H1 (cell line): ENCODE results near the gene HBD. TPM values are rescaled to one million over a fixed set of nuclear protein-coding genes. Genes with fewer than 3 reads are reported as not detected.

Source experiments
- CTCF ChIA-PET: fragments of 300-600 bp; sonication (Branson Sonifier 250); formaldehyde crosslinking; loops from one replicate; lab custom pipeline; 2021; ENCODE audit not compliant: partially characterized antibody; lab: Charles Lee
- POLR2A ChIA-PET: fragments of 300-600 bp; sonication (Branson Sonifier 250); formaldehyde crosslinking; loops from one replicate; lab custom pipeline; 2021; ENCODE audit warnings: inconsistent platforms; ENCODE audit not compliant: partially characterized antibody; lab: Charles Lee
- DNase-seq, 2 experiments: peaks; one replicate each; pipeline versions ENCODE4 v3.0.0 to v3.0.0-alpha.2; 2010 to 2022; ENCODE audit warnings: low spot score in 2 of 2, low read depth in 1 of 2, mixed read lengths in 1 of 2
- FAIRE-seq: peaks from 2 replicates; lab custom pipeline; 2011; peaks lifted over from hg19 to GRCh38; lab: Jason Lieb, UNC
- H2AFZ ChIP-seq: 2 replicates; pipeline ENCODE4 v1.8.1; 2012; ENCODE audit warnings: low read length, inconsistent platforms
- H2AK5ac ChIP-seq: 2 replicates; pipeline ENCODE4 v1.6.1; 2013; ENCODE audit warnings: low read depth, low read length
- H2BK120ac ChIP-seq: replicated peaks from 2 replicates; pipeline ENCODE3; 2013; ENCODE audit warnings: low read depth, low read length, inconsistent platforms
- H2BK12ac ChIP-seq: 2 replicates; pipeline ENCODE4 v1.6.1; 2013; ENCODE audit warnings: low read depth, low read length
- H2BK15ac ChIP-seq: 2 replicates; pipeline ENCODE4 v1.6.1; 2013; ENCODE audit warnings: low read length
- H2BK20ac ChIP-seq: 2 replicates; pipeline ENCODE4 v1.6.1; 2013; ENCODE audit warnings: low read length
- H2BK5ac ChIP-seq: 2 replicates; pipeline ENCODE4 v1.6.1; 2013; ENCODE audit warnings: low read depth, low read length
- H3K14ac ChIP-seq: 2 replicates; pipeline ENCODE4 v1.6.1; 2013; ENCODE audit warnings: inconsistent platforms; ENCODE audit not compliant: insufficient read length
- H3K18ac ChIP-seq: 2 replicates; pipeline ENCODE4 v1.6.1; 2013; ENCODE audit warnings: low read length; ENCODE audit errors: extremely low read depth
- H3K23ac ChIP-seq: 2 replicates; pipeline ENCODE4 v1.6.1; 2013; ENCODE audit warnings: inconsistent platforms; ENCODE audit not compliant: insufficient read length
- H3K23me2 ChIP-seq: 2 replicates; pipeline ENCODE4 v1.6.1; 2013; ENCODE audit warnings: low read depth, low read length
- H3K27ac ChIP-seq: 2 replicates; pipeline ENCODE4 v1.6.1; 2011; ENCODE audit warnings: low read depth, low read length, inconsistent platforms
- H3K27me3 ChIP-seq, 4 experiments: replicated peaks in 1 of 4; 1 replicate in 1 of 4; 2 replicates in 3 of 4; pipeline versions ENCODE4 v1.6.1 to v1.8.1; 2011 to 2013; ENCODE audit warnings: low read length in 3 of 4, mild to moderate bottlenecking in 3 of 4, inconsistent platforms in 2 of 4, mixed read lengths in 2 of 4, moderate library complexity in 1 of 4; ENCODE audit not compliant: control insufficient read depth in 3 of 4, insufficient read depth in 3 of 4; ENCODE audit errors: extremely low read depth in 1 of 4
- H3K36me3 ChIP-seq, 4 experiments: 2 replicates each; pipeline versions ENCODE4 v1.6.1 to v1.8.1; 2011 to 2013; ENCODE audit warnings: mild to moderate bottlenecking in 4 of 4, low read length in 3 of 4, moderate library complexity in 2 of 4, control low read depth in 1 of 4, inconsistent platforms in 1 of 4; ENCODE audit not compliant: insufficient read depth in 4 of 4, control insufficient read depth in 2 of 4
- H3K4ac ChIP-seq: replicated peaks from 2 replicates; pipeline ENCODE3; 2013; ENCODE audit warnings: low read length, low read depth, mixed read lengths, inconsistent platforms; ENCODE audit not compliant: insufficient read length
- H3K4me1 ChIP-seq, 4 experiments: replicated peaks in 1 of 4; 1 replicate in 1 of 4; 2 replicates in 3 of 4; pipeline versions ENCODE4 v1.6.1 to v1.8.1; 2011 to 2013; ENCODE audit warnings: low read length in 3 of 4, inconsistent platforms in 2 of 4, mixed read lengths in 1 of 4; ENCODE audit not compliant: insufficient read depth in 4 of 4, control insufficient read depth in 3 of 4
- H3K4me2 ChIP-seq, 2 experiments: 2 replicates each; pipeline versions ENCODE4 v1.6.1 to v1.8.1; 2011 to 2013; ENCODE audit warnings: low read depth in 2 of 2, low read length in 2 of 2, control low read depth in 1 of 2, inconsistent platforms in 1 of 2, mild to moderate bottlenecking in 1 of 2; ENCODE audit not compliant: insufficient read depth in 1 of 2
- H3K4me3 ChIP-seq, 4 experiments: fragments of 200-600, 300-600 bp in 1 of 4; sonication (generic), shearing (Covaris generic), sonication (Bioruptor Twin) in 1 of 4; 2 replicates each; pipeline versions ENCODE4 v1.5.1 to v1.8.1; 2011 to 2016; ENCODE audit warnings: low read length in 4 of 4, low read depth in 3 of 4, control low read depth in 2 of 4, inconsistent platforms in 2 of 4, mild to moderate bottlenecking in 2 of 4, mixed read lengths in 1 of 4, moderate library complexity in 1 of 4; ENCODE audit not compliant: insufficient read depth in 2 of 4; ENCODE audit errors: extremely low read depth in 1 of 4
- H3K56ac ChIP-seq: replicated peaks from 2 replicates; pipeline ENCODE3; 2013; ENCODE audit warnings: low read depth, mild to moderate bottlenecking, mixed read lengths, low read length, inconsistent platforms; ENCODE audit not compliant: insufficient read length
- H3K79me1 ChIP-seq: 2 replicates; pipeline ENCODE4 v1.6.1; 2013; ENCODE audit warnings: low read depth, low read length, control low read depth
- H3K79me2 ChIP-seq, 2 experiments: 2 replicates each; pipeline versions ENCODE4 v1.6.1 to v1.8.1; 2012 to 2013; ENCODE audit warnings: low read length in 2 of 2, mild to moderate bottlenecking in 2 of 2, inconsistent platforms in 1 of 2; ENCODE audit not compliant: insufficient read depth in 2 of 2, control insufficient read depth in 1 of 2
- H3K9ac ChIP-seq, 4 experiments: replicated peaks in 1 of 4; 1 replicate in 1 of 4; 2 replicates in 3 of 4; pipeline versions ENCODE4 v1.6.1 to v1.8.1; 2011 to 2013; ENCODE audit warnings: low read depth in 3 of 4, low read length in 3 of 4, control low read depth in 2 of 4, mild to moderate bottlenecking in 2 of 4, moderate library complexity in 2 of 4, inconsistent platforms in 1 of 4; ENCODE audit errors: extremely low read depth in 1 of 4
- H3K9me3 ChIP-seq, 2 experiments: 2 replicates each; pipeline versions ENCODE4 v1.6.1 to v1.8.1; 2012 to 2013; ENCODE audit warnings: mild to moderate bottlenecking in 2 of 2, moderate library complexity in 2 of 2, control low read depth in 1 of 2, inconsistent platforms in 1 of 2, low read depth in 1 of 2, low read length in 1 of 2, mixed read lengths in 1 of 2; ENCODE audit not compliant: insufficient read depth in 2 of 2
- H4K20me1 ChIP-seq, 2 experiments: replicated peaks in 1 of 2; 2 replicates each; pipeline versions ENCODE3 to v1.8.1; 2011 to 2013; ENCODE audit warnings: inconsistent platforms in 2 of 2, low read length in 2 of 2, mild to moderate bottlenecking in 1 of 2; ENCODE audit not compliant: insufficient read depth in 2 of 2, control insufficient read depth in 1 of 2
- H4K5ac ChIP-seq: 2 replicates; pipeline ENCODE4 v1.6.1; 2013; ENCODE audit warnings: low read length, low read depth, mixed read lengths, inconsistent platforms; ENCODE audit not compliant: insufficient read length
- H4K8ac ChIP-seq: 2 replicates; pipeline ENCODE4 v1.8.0; 2013; ENCODE audit warnings: mild to moderate bottlenecking, moderate library complexity, low read length, inconsistent platforms; ENCODE audit not compliant: insufficient read depth; ENCODE audit errors: extremely low read depth
- H4K91ac ChIP-seq: replicated peaks from 2 replicates; pipeline ENCODE3; 2013; ENCODE audit warnings: low read length, mixed read lengths, inconsistent platforms; ENCODE audit not compliant: insufficient read length
- ATF3 ChIP-seq: IDR thresholded peaks from 2 replicates; pipeline ENCODE4 v1.6.1; 2011; ENCODE audit warnings: low read depth, mild to moderate bottlenecking, low read length; ENCODE audit not compliant: insufficient read depth
- BACH1 ChIP-seq: IDR thresholded peaks from 2 replicates; pipeline ENCODE4 v1.6.1; 2012; ENCODE audit warnings: low read length, improper control_type of control experiment
- BRCA1 ChIP-seq: IDR thresholded peaks from 2 replicates; pipeline ENCODE4 v1.6.1; 2012; ENCODE audit warnings: low read depth, low read length, improper control_type of control experiment
- CBX8 ChIP-seq: fragments of 300-800, 300-1000 bp; sonication (generic); IDR thresholded peaks from 2 replicates; pipeline ENCODE4 v1.7.1; 2016; ENCODE audit warnings: low read depth, low read length, borderline replicate concordance
- CEBPB ChIP-seq: IDR thresholded peaks from 2 replicates; pipeline ENCODE4 v1.6.1; 2012; ENCODE audit warnings: low read depth, low read length
- CTCF ChIP-seq, 3 experiments: IDR thresholded peaks; 1 replicate in 2 of 3; 2 replicates in 1 of 3; pipeline versions ENCODE4 v1.5.1 to v1.6.1; 2011; ENCODE audit warnings: low read length in 3 of 3, mild to moderate bottlenecking in 3 of 3, inconsistent platforms in 2 of 3, low read depth in 1 of 3, moderate library complexity in 1 of 3; ENCODE audit not compliant: insufficient read depth in 1 of 3; ENCODE audit errors: control extremely low read depth in 1 of 3
- EGR1 ChIP-seq: IDR thresholded peaks from 2 replicates; pipeline ENCODE4 v1.6.1; 2011; ENCODE audit warnings: low read depth, low read length, borderline replicate concordance
- JUND ChIP-seq: IDR thresholded peaks from 2 replicates; pipeline ENCODE4 v1.6.1; 2011; ENCODE audit warnings: mild to moderate bottlenecking, improper control_type of control experiment, low read length
- POU5F1 ChIP-seq: IDR thresholded peaks from 2 replicates; pipeline ENCODE4 v1.6.1; 2011; ENCODE audit warnings: low read depth, mild to moderate bottlenecking, low read length, moderate library complexity
- RNF2 ChIP-seq: fragments of 200-900, 300-1000 bp; sonication (generic); IDR thresholded peaks from 2 replicates; pipeline ENCODE4 v1.7.1; 2016; ENCODE audit warnings: borderline replicate concordance, low read depth, mild to moderate bottlenecking, antibody characterized with exemption, low read length; ENCODE audit not compliant: poor library complexity, severe bottlenecking; ENCODE audit errors: missing control alignments
- TAF7 ChIP-seq: optimal IDR thresholded peaks from 2 replicates; pipeline ENCODE3; 2011; ENCODE audit warnings: low read depth, mild to moderate bottlenecking, inconsistent platforms, low read length, moderate library complexity, borderline replicate concordance
- WGBS, 2 experiments: shearing (Covaris generic) in 1 of 2; methylation state at CpG; one replicate each; pipeline versions ENCODE4 v1.1.6 to v1.1.7; 2013 to 2015; ENCODE audit warnings: low lambda C conversion rate in 2 of 2, mixed read lengths in 2 of 2, inconsistent platforms in 1 of 2, low coverage in 1 of 2, missing lambda C conversion rate in 1 of 2; ENCODE audit not compliant: insufficient replicate concordance in 2 of 2, insufficient coverage in 1 of 2, insufficient read length in 1 of 2; ENCODE audit errors: extremely low coverage in 1 of 2, missing lambda C conversion rate in 1 of 2; 5-methylcytosine and 5-hydroxymethylcytosine counted together
- polyA plus RNA-seq, 7 experiments: library from polyadenylated mRNA; depleted of rRNA in 3 of 7; stranded (reverse) in 5 of 7; unstranded in 2 of 7; fragments of >200 nt in 5 of 7; fragments of 200-250 nt in 2 of 7; gene quantifications; 1 replicate in 5 of 7; 2 replicates in 1 of 7; 4 replicates in 1 of 7; pipeline versions ENCODE4 v1.2.1 to v1.2.3, GENCODE V29; 2011 to 2013; ENCODE audit warnings: missing spikeins in 2 of 7, mixed read lengths in 2 of 7
- total RNA-seq: library from RNA; stranded (reverse); fragmentation: NEBNext Ultra II Directional; extraction: Animal tissue kit (Norgen Biotek cat#: 25700); gene quantifications from 2 replicates; pipeline ENCODE4 v1.2.1, GENCODE V29; 2021

The HBD gene
- total and polyA plus RNA-seq, 2 of the 8 experiments (the other 6 are each of a cell fraction or from before 2014, with no cell fraction given) = not detected

GRCh38 chr11:5197536-5197935, 36.7 kb downstream of the HBD start:
- no peak for TF ChIP-seq TAF7
- TF ChIP-seq JUND = no peak
- no peak for TF ChIP-seq RNF2
- no peak for TF ChIP-seq BACH1
- TF ChIP-seq BRCA1 = no peak
- no peak for TF ChIP-seq CBX8
- no peak for TF ChIP-seq EGR1
- no peak for TF ChIP-seq CEBPB
- no peak for TF ChIP-seq POU5F1
- TF ChIP-seq ATF3 = no peak
- no peak for TF ChIP-seq CTCF (IDR thresholded peaks at IDR 0.05; ENCODE audit: control extremely low read depth in 1 of 3, insufficient read depth in 1 of 3, low read depth in 1 of 3, low read length in 3 of 3)
- no peaks in the 10 kb centered on the region for H3K23me2 ChIP-seq
- POLR2A ChIA-PET = no interaction called here
- no peak overlapping the region for H3K18ac ChIP-seq
- DNase-seq (no peak), FAIRE-seq (no peak)
- H3K79me1 ChIP-seq = no peaks in the 10 kb centered on the region
- no peaks in the 10 kb centered on the region for H3K36me3 ChIP-seq
- H3K4me2 ChIP-seq = no peak overlapping the region
- H3K27ac ChIP-seq = no peak overlapping the region
- no peak overlapping the region for H3K4me3 ChIP-seq
- H2BK15ac ChIP-seq = no peak overlapping the region
- no peaks in the 10 kb centered on the region for H3K27me3 ChIP-seq
- H2BK120ac ChIP-seq = no peak overlapping the region
- H2AK5ac ChIP-seq = no peak overlapping the region
- peaks cover 0 to 3% (median 0%) of the 10 kb centered on the region in 4 experiments; a peak in 1 of 7 replicates for H3K4me1 ChIP-seq
- 98% methylated on average over 3 of the region's 3 CpGs; no CpG with 5 or more reads in 1 of the 2 experiments for WGBS, 2 experiments
- H4K20me1 ChIP-seq = no peaks in the 10 kb centered on the region
- H3K79me2 ChIP-seq = no peaks in the 10 kb centered on the region
- no peak overlapping the region for H3K4ac ChIP-seq
- CTCF ChIA-PET = interaction anchor here (0.5 to 1.3 kb wide), 2 partner anchors 45 to 93 kb away, joined by 3 read pairs; no protein-coding TSS in a partner anchor
- no peak overlapping the region for H3K56ac ChIP-seq
- H4K91ac ChIP-seq = no peak overlapping the region
- H4K5ac ChIP-seq = no peak overlapping the region
- no peak overlapping the region for H2BK12ac ChIP-seq
- H3K14ac ChIP-seq = no peak overlapping the region
- H3K23ac ChIP-seq = no peak overlapping the region
- H3K9ac ChIP-seq = no peak overlapping the region
- H2AFZ ChIP-seq = no peak overlapping the region
- H4K8ac ChIP-seq = no peak overlapping the region
- peaks cover 0 to 3% of the 10 kb centered on the region in 2 experiments; a peak in 1 of 4 replicates for H3K9me3 ChIP-seq
- H2BK5ac ChIP-seq = no peak overlapping the region
- no peak overlapping the region for H2BK20ac ChIP-seq
